ACC112 (cell line): ENCODE measurements around the gene ROBO1.

Experiments used
- H2AFZ ChIP-seq: fragments of 200-600 bp; sonication (generic); one replicate; pipeline ENCODE4 v1.6.0; 2017; ENCODE audit warnings: antibody characterized with exemption, low read length; ENCODE audit not compliant: unreplicated experiment
- H3K27ac ChIP-seq: fragments of 200-600 bp; sonication (generic); 2 replicates; pipeline ENCODE4 v1.5.1; 2014; ENCODE audit warnings: low read depth, mild to moderate bottlenecking, antibody characterized with exemption, low read length, moderate library complexity
- H3K27me3 ChIP-seq: fragments of 200-600 bp; sonication (generic); 2 replicates; pipeline ENCODE4 v1.6.1; 2014; ENCODE audit warnings: mild to moderate bottlenecking, antibody characterized with exemption, low read length, moderate library complexity, mixed read lengths; ENCODE audit not compliant: insufficient read depth
- H3K36me3 ChIP-seq: fragments of 200-600 bp; sonication (generic); 2 replicates; pipeline ENCODE4 v1.6.1; 2016; ENCODE audit warnings: mild to moderate bottlenecking, antibody characterized with exemption, low read length, moderate library complexity, mixed read lengths; ENCODE audit not compliant: insufficient read depth
- H3K4me1 ChIP-seq: fragments of 200-600 bp; sonication (generic); one replicate; pipeline ENCODE4 v1.6.1; 2016; ENCODE audit warnings: low read length, mixed read lengths; ENCODE audit not compliant: insufficient read depth, unreplicated experiment, control insufficient read depth
- H3K4me3 ChIP-seq: fragments of 200-600 bp; sonication (generic); 2 replicates; pipeline ENCODE4 v1.5.1; 2014; ENCODE audit warnings: mild to moderate bottlenecking, low read depth, low read length
- H3K79me2 ChIP-seq: fragments of 200-600 bp; sonication (generic); one replicate; pipeline ENCODE4 v1.6.0; 2016; ENCODE audit warnings: low read length; ENCODE audit not compliant: control insufficient read depth, unreplicated experiment, insufficient read depth

The ROBO1 gene

GRCh38 chr3:79480746-79481145 is 287.1 kb downstream of the ROBO1 start:
- no peaks in the 10 kb centered on the region for H3K36me3 ChIP-seq
- no peak overlapping the region for H2AFZ ChIP-seq
- H3K4me3 ChIP-seq = no peak overlapping the region
- H3K4me1 ChIP-seq = no peaks in the 10 kb centered on the region
- no peak overlapping the region for H3K27ac ChIP-seq
- H3K79me2 ChIP-seq = no peaks in the 10 kb centered on the region
- no peaks in the 10 kb centered on the region for H3K27me3 ChIP-seq

- Histone ChIP-seq H3K27me3 (no peaks in the 10 kb centered on the region), H3K27ac (no peak overlapping the region), H3K4me3 (no peak overlapping the region), H3K36me3 (no peaks in the 10 kb centered on the region), H3K4me1 (no peaks in the 10 kb centered on the region), H2AFZ (no peak overlapping the region), H3K79me2 (no peaks in the 10 kb centered on the region)
These were observed 289.2 kb downstream of the ROBO1 start for GRCh38 chr3:79478620-79479019.

GRCh38 chr3:79477242-79477641 is 290.6 kb downstream of the ROBO1 start:
- H3K79me2 ChIP-seq = no peaks in the 10 kb centered on the region
- H2AFZ ChIP-seq = no peak overlapping the region
- no peak overlapping the region for H3K4me3 ChIP-seq
- H3K27ac ChIP-seq = no peak overlapping the region
- no peaks in the 10 kb centered on the region for H3K4me1 ChIP-seq
- no peaks in the 10 kb centered on the region for H3K36me3 ChIP-seq
- no peaks in the 10 kb centered on the region for H3K27me3 ChIP-seq

GRCh38 chr3:79473993-79474392 is 293.8 kb downstream of the ROBO1 start:
- H3K27ac ChIP-seq = no peak overlapping the region
- H3K79me2 ChIP-seq = no peaks in the 10 kb centered on the region
- H3K27me3 ChIP-seq = no peaks in the 10 kb centered on the region
- no peaks in the 10 kb centered on the region for H3K36me3 ChIP-seq
- no peak overlapping the region for H2AFZ ChIP-seq
- H3K4me3 ChIP-seq = no peak overlapping the region
- H3K4me1 ChIP-seq = no peaks in the 10 kb centered on the region

GRCh38 chr3:79467721-79468120 is 300.1 kb downstream of the ROBO1 start:
- Histone ChIP-seq H2AFZ (no peak overlapping the region), H3K4me3 (no peak overlapping the region), H3K4me1 (no peaks in the 10 kb centered on the region), H3K79me2 (no peaks in the 10 kb centered on the region), H3K27me3 (no peaks in the 10 kb centered on the region), H3K27ac (no peak overlapping the region), H3K36me3 (no peaks in the 10 kb centered on the region)

GRCh38 chr3:79461129-79461792 is 306.5 kb downstream of the ROBO1 start:
- H2AFZ ChIP-seq = no peak overlapping the region
- H3K27ac ChIP-seq = no peak overlapping the region
- no peaks in the 10 kb centered on the region for H3K4me1 ChIP-seq
- no peaks in the 10 kb centered on the region for H3K27me3 ChIP-seq
- no peaks in the 10 kb centered on the region for H3K36me3 ChIP-seq
- no peaks in the 10 kb centered on the region for H3K79me2 ChIP-seq
- H3K4me3 ChIP-seq = no peak overlapping the region

GRCh38 chr3:79453600-79453999 is 314.2 kb downstream of the ROBO1 start:
- Histone ChIP-seq H3K27me3 (no peaks in the 10 kb centered on the region), H3K4me1 (no peaks in the 10 kb centered on the region), H3K36me3 (no peaks in the 10 kb centered on the region), H3K27ac (no peak overlapping the region), H2AFZ (no peak overlapping the region), H3K4me3 (no peak overlapping the region), H3K79me2 (no peaks in the 10 kb centered on the region)

- Histone ChIP-seq H3K4me3 (no peak overlapping the region), H3K79me2 (no peaks in the 10 kb centered on the region), H3K27me3 (no peaks in the 10 kb centered on the region), H3K4me1 (no peaks in the 10 kb centered on the region), H3K36me3 (no peaks in the 10 kb centered on the region), H3K27ac (no peak overlapping the region), H2AFZ (no peak overlapping the region)
These were observed 331.4 kb downstream of the ROBO1 start for GRCh38 chr3:79436387-79436786.

- H2AFZ ChIP-seq = no peak overlapping the region
These were observed 340.7 kb downstream of the ROBO1 start for GRCh38 chr3:79427081-79427480.

GRCh38 chr3:79424811-79425210 is 343.0 kb downstream of the ROBO1 start:
- Histone ChIP-seq H3K4me3 (no peak overlapping the region), H3K27ac (no peak overlapping the region), H3K79me2 (no peaks in the 10 kb centered on the region), H3K4me1 (no peaks in the 10 kb centered on the region), H3K36me3 (no peaks in the 10 kb centered on the region), H2AFZ (no peak overlapping the region), H3K27me3 (no peaks in the 10 kb centered on the region)

More at GRCh38 chr3:79427081-79427480, 340.7 kb downstream of the ROBO1 start:
- Histone ChIP-seq H3K27me3 (no peaks in the 10 kb centered on the region), H3K4me1 (no peaks in the 10 kb centered on the region), H3K27ac (no peak overlapping the region), H3K4me3 (no peak overlapping the region), H3K36me3 (no peaks in the 10 kb centered on the region), H3K79me2 (no peaks in the 10 kb centered on the region)

GRCh38 chr3:79423417-79423816 is 344.4 kb downstream of the ROBO1 start:
- Histone ChIP-seq H3K27me3 (no peaks in the 10 kb centered on the region), H3K36me3 (no peaks in the 10 kb centered on the region), H3K79me2 (no peaks in the 10 kb centered on the region), H3K4me3 (no peak overlapping the region), H3K27ac (no peak overlapping the region), H2AFZ (no peak overlapping the region), H3K4me1 (peaks cover 3% of the 10 kb centered on the region)
